DOHH2 (cell line): ENCODE results near the gene UBXN2A.

Experiments
- CTCF ChIP-seq: fragments of 200-600 bp; sonication (generic); IDR thresholded peaks from one replicate; pipeline ENCODE4 v1.5.1; 2014; ENCODE audit warnings: antibody characterized with exemption, mild to moderate bottlenecking, low read depth, low read length; ENCODE audit not compliant: poor library complexity, severe bottlenecking
- EZH2phosphoT487 ChIP-seq: fragments of 200-600 bp; sonication (generic); IDR thresholded peaks from 2 replicates; pipeline ENCODE4 v1.6.1; 2017; ENCODE audit warnings: borderline replicate concordance, mild to moderate bottlenecking, antibody characterized with exemption, low read length, moderate library complexity, mixed read lengths

GRCh38 chr2:24022975-24023575 lies 82.8 kb downstream of the UBXN2A start:
- TF ChIP-seq CTCF, result no peak
- TF ChIP-seq EZH2phosphoT487, result no peak
